ENCODE measurements around the gene TUBGCP6.

DNA sequence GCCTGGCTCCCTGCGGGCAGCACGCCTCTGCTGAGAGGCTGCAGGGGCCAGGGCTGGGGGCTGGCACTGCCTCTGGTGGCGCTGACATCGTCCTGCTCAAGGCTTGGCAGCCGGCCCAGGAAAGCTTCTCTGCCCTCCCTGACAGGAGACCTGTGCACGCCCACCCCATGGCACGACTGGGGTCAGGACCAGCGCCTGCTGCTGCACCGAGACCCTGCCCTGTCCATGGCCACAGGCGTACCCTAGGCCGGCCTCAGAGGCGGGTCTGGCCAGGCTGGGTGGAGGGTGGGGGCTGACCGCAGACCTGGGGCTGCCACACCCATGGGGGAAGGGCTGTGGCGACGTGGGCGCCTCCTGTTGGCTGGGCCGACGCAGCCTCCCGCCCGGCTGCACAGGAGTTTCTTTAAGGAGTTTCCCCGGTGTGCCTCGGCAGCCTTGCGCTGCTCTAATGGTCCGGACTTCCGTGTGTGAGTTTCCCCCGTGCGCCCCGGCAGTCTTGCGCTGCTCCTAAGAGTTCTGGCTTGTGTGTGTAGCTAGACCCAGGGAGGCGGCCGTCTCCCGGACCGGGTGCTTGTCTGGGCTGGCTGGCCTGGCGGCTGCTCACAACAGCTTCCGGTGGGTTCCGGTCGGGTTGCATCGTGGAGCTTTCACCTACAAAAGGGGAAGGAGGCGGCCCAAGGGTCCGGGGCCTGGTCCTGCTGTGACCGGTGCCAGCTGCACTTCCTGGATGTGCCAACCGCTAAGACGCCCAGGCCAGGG lies 54.5 kb downstream of the TUBGCP6 start:
- TF ChIP-seq, protein P1, sequence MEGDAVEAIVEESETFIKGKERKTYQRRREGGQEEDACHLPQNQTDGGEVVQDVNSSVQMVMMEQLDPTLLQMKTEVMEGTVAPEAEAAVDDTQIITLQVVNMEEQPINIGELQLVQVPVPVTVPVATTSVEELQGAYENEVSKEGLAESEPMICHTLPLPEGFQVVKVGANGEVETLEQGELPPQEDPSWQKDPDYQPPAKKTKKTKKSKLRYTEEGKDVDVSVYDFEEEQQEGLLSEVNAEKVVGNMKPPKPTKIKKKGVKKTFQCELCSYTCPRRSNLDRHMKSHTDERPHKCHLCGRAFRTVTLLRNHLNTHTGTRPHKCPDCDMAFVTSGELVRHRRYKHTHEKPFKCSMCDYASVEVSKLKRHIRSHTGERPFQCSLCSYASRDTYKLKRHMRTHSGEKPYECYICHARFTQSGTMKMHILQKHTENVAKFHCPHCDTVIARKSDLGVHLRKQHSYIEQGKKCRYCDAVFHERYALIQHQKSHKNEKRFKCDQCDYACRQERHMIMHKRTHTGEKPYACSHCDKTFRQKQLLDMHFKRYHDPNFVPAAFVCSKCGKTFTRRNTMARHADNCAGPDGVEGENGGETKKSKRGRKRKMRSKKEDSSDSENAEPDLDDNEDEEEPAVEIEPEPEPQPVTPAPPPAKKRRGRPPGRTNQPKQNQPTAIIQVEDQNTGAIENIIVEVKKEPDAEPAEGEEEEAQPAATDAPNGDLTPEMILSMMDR (IDR thresholded peaks at IDR 0.05) = peak in 4 of 6 experiments; percentile 49 to 63 (median 53)
- peak; percentile 62 to 77 for TF ChIP-seq POLR2A (IDR thresholded peaks at IDR 0.05)
